MCF 10A (cell line): Measurements from ENCODE around the gene STAT1. TPM values are rescaled to one million over a fixed set of nuclear protein-coding genes. Genes with fewer than 3 reads are reported as not detected.

Experiments used
- BruUV-seq: library from RNA; stranded (reverse); fragments of 400-500 nt; replicated peaks from 2 replicates; lab custom pipeline; 2021; lab: Mats Ljungman, UMichigan
- CTCF ChIA-PET: fragments of 300-600 bp; sonication (Branson Sonifier 250); formaldehyde crosslinking; extraction: SDS; loops from one replicate; lab custom pipeline; 2021; ENCODE audit warnings: antibody characterized with exemption, inconsistent platforms; lab: Yijun Ruan, JAX
- POLR2A ChIA-PET: fragments of 300-600, 350-650 bp; sonication (Branson Sonifier 250); formaldehyde crosslinking; extraction: SDS; loops from one replicate; lab custom pipeline; 2020; ENCODE audit warnings: antibody characterized with exemption, inconsistent platforms; lab: Yijun Ruan, JAX
- DNase-seq: peaks from one replicate; pipeline ENCODE4 v3.0.0-alpha.2; 2018; ENCODE audit not compliant: unreplicated experiment
- H3K27ac Mint-ChIP-seq: one replicate; pipeline ENCODE4 v1.8.0; 2022; ENCODE audit warnings: mild to moderate bottlenecking, low read depth, mixed read lengths; ENCODE audit not compliant: unreplicated experiment
- H3K27me3 Mint-ChIP-seq: one replicate; pipeline ENCODE4 v1.8.0; 2022; ENCODE audit warnings: mixed read lengths; ENCODE audit not compliant: insufficient read depth, unreplicated experiment
- H3K36me3 Mint-ChIP-seq: one replicate; pipeline ENCODE4 v1.8.0; 2022; ENCODE audit warnings: mild to moderate bottlenecking, moderate library complexity, mixed read lengths; ENCODE audit not compliant: insufficient read depth, unreplicated experiment
- H3K4me1 Mint-ChIP-seq: one replicate; pipeline ENCODE4 v1.8.0; 2022; ENCODE audit warnings: mixed read lengths; ENCODE audit not compliant: insufficient read depth, unreplicated experiment
- H3K4me3 Mint-ChIP-seq: one replicate; pipeline ENCODE4 v1.8.0; 2022; ENCODE audit warnings: mild to moderate bottlenecking, moderate library complexity, mixed read lengths; ENCODE audit not compliant: unreplicated experiment
- H3K9me3 Mint-ChIP-seq: one replicate; pipeline ENCODE4 v1.8.0; 2022; ENCODE audit warnings: mixed read lengths; ENCODE audit not compliant: unreplicated experiment
- intact Hi-C: fragments of 100-400 bp; cut with micrococcal nuclease; formaldehyde crosslinking; loops from 2 replicates; pipeline ENCODE4 v1.14.1; 2022
- total RNA-seq: library from RNA; stranded (reverse); gene quantifications from 2 replicates; pipeline ENCODE4 v1.2.3, GENCODE V29; 2022
- TF ChIP-seq, protein P1 (sequence below): fragments of 200-600 bp; IDR thresholded peaks from one replicate; pipeline ENCODE4 v1.8.0; 2022; ENCODE audit warnings: antibody characterized with exemption, mild to moderate bottlenecking; ENCODE audit not compliant: unreplicated experiment

The STAT1 gene
- total RNA-seq, 1 experiment from 2014 or later = 36.9 TPM

DNA sequence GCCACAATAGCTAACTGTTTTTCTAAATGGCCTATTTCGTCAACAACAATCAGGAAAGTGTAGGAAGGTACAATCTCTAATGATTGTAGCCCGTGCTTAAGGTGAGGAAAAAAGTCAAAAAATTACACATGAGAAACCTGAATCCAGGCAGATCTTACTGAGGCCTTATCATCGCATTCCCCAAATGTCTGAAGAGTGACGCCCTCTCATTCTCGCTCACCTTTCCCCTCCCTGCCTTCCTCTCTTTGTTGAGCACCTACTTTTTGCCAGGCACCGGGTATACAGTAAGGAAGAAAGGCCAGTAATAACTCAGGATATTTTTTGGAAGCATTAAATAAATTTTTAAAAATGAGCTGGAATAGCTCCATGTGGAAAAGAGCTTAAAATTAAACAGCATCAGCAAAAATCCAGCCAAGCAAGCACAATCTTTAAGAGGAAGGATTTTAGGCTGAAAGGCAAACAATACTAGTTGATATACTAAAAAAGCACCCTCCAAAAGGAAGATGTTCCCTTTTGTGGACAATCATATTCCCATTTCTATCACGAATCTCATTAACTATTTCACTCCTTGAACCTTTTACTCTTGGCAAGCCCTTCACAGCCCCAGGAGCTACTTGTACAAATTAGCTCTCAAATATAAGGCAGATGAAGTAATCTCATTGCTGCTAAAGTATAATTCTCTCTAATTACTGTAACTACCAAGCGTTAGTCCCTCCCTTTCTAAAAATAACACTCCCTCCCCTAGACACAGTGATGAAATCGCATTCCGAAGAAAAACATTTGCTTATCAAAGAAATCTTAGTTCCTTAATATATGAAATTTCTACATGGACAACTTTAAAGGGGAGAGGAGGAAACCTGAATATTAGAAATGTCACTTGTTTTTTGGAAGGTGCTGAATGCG is 40.0 kb downstream of the STAT1 start:
- H3K27me3 Mint-ChIP-seq = no peaks in the 10 kb centered on the region
- ChIA-PET CTCF (interaction anchor here (0.5 to 1.3 kb wide), 4 partner anchors 13 to 589 kb away, joined by 3 read pairs; no protein-coding TSS in a partner anchor), POLR2A (interaction anchor here (1.0 kb wide), 1 partner anchor 14 kb away, joined by 4 read pairs; no protein-coding TSS in a partner anchor)
- BruUV-seq = no TSS peak
- H3K9me3 Mint-ChIP-seq = no peaks in the 10 kb centered on the region
- TF ChIP-seq, protein P1, sequence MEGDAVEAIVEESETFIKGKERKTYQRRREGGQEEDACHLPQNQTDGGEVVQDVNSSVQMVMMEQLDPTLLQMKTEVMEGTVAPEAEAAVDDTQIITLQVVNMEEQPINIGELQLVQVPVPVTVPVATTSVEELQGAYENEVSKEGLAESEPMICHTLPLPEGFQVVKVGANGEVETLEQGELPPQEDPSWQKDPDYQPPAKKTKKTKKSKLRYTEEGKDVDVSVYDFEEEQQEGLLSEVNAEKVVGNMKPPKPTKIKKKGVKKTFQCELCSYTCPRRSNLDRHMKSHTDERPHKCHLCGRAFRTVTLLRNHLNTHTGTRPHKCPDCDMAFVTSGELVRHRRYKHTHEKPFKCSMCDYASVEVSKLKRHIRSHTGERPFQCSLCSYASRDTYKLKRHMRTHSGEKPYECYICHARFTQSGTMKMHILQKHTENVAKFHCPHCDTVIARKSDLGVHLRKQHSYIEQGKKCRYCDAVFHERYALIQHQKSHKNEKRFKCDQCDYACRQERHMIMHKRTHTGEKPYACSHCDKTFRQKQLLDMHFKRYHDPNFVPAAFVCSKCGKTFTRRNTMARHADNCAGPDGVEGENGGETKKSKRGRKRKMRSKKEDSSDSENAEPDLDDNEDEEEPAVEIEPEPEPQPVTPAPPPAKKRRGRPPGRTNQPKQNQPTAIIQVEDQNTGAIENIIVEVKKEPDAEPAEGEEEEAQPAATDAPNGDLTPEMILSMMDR = no peak
- intact Hi-C loops = no loop called here
- no peak overlapping the region for H3K4me3 Mint-ChIP-seq
- H3K4me1 Mint-ChIP-seq = no peaks in the 10 kb centered on the region
- H3K36me3 Mint-ChIP-seq = peaks cover 89% of the 10 kb centered on the region
- H3K27ac Mint-ChIP-seq = no peak overlapping the region
- DNase-seq = no peak

DNA sequence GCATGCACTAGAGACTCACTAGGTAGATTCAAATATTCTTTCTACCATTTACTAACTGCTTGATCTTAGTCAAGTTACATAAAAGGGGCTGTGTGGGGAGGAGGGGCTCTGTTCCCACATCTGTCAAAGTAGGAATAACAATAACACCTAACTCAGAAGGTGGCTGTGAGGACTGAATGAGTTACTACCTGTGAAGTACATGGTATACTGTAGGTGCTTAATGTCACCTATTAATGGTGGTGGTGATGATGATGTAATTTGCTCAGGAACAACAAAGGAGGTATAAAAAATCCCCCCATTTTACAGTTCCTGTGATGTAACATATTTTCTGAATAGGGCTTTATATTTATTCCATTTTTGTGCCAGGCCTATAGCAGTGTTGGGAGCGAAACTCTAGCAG is 40.7 kb downstream of the STAT1 start:
- H3K4me1 Mint-ChIP-seq = no peaks in the 10 kb centered on the region
- intact Hi-C loops = no loop called here
- no peaks in the 10 kb centered on the region for H3K27me3 Mint-ChIP-seq
- ChIA-PET CTCF (interaction anchor here (1.2 kb wide), 1 partner anchor 139 kb away, joined by 3 read pairs; no protein-coding TSS in a partner anchor), POLR2A (no interaction called here)
- no peak for DNase-seq
- TF ChIP-seq, protein P1 = no peak
- H3K36me3 Mint-ChIP-seq = peaks cover 87% of the 10 kb centered on the region
- H3K9me3 Mint-ChIP-seq = no peaks in the 10 kb centered on the region
- H3K4me3 Mint-ChIP-seq = no peak overlapping the region
- no TSS peak for BruUV-seq
- H3K27ac Mint-ChIP-seq = no peak overlapping the region

- H3K27me3 Mint-ChIP-seq = no peaks in the 10 kb centered on the region
- no peaks in the 10 kb centered on the region for H3K9me3 Mint-ChIP-seq
- H3K27ac Mint-ChIP-seq = no peak overlapping the region
- H3K36me3 Mint-ChIP-seq = peaks cover 87% of the 10 kb centered on the region
- no peaks in the 10 kb centered on the region for H3K4me1 Mint-ChIP-seq
- POLR2A ChIA-PET = no interaction called here
- no TSS peak for BruUV-seq
- no peak for DNase-seq
- intact Hi-C loops = no loop called here
- CTCF ChIA-PET = interaction anchor here (1.2 kb wide), 1 partner anchor 140 kb away, joined by 3 read pairs; no protein-coding TSS in a partner anchor
- no peak overlapping the region for H3K4me3 Mint-ChIP-seq
- TF ChIP-seq, protein P1 = no peak
These were observed 41.1 kb downstream of the STAT1 start for GRCh38 chr2:190972846-190973245.

DNA sequence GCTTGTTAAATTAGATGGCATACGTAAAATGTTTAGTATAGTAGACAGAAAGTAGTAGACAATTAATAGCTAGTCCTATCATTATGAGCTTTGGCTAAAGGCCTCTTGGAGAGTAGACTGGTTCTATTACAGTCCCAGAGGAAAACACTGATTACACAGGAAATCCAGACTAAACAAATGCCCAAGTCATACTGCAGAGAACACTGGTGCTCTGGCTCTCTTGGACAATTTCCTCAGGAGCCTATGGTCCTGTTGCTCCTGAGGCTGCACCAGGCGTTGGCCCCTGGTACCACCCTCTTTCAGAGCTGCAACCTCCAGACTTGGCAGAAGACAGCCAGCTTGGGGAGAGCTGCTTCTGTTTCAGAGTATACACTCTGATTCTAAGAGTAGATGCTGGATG is 41.8 kb downstream of the STAT1 start:
- Mint-ChIP-seq H3K9me3 (no peaks in the 10 kb centered on the region), H3K4me3 (no peak overlapping the region), H3K27me3 (no peaks in the 10 kb centered on the region), H3K27ac (no peak overlapping the region), H3K4me1 (no peaks in the 10 kb centered on the region), H3K36me3 (peaks cover 82% of the 10 kb centered on the region)
- intact Hi-C loops = no loop called here
- ChIA-PET POLR2A (no interaction called here), CTCF (interaction anchor here (0.5 to 1.0 kb wide), 3 partner anchors 15 to 80 kb away, joined by 3 read pairs; no protein-coding TSS in a partner anchor)
- DNase-seq = no peak
- no TSS peak for BruUV-seq
- TF ChIP-seq, protein P1 = no peak
